A673 (cell line): ENCODE data around the gene CWC15.

Source experiments
- EZH2 ChIP-seq: fragments of 200-600 bp; sonication (generic); IDR thresholded peaks from 2 replicates; pipeline ENCODE4 v1.6.1; 2017; ENCODE audit warnings: borderline replicate concordance, low read depth, mild to moderate bottlenecking, mixed read lengths, antibody characterized with exemption, low read length; ENCODE audit not compliant: poor library complexity, severe bottlenecking
- TF ChIP-seq, protein P1 (sequence below): fragments of 300-800, 200-600 bp; sonication (generic); conservative IDR thresholded peaks from 2 replicates; pipeline ENCODE4 v1.5.1; 2017; ENCODE audit warnings: low read depth, mild to moderate bottlenecking, antibody characterized with exemption, low read length, moderate library complexity, mixed read lengths

DNA sequence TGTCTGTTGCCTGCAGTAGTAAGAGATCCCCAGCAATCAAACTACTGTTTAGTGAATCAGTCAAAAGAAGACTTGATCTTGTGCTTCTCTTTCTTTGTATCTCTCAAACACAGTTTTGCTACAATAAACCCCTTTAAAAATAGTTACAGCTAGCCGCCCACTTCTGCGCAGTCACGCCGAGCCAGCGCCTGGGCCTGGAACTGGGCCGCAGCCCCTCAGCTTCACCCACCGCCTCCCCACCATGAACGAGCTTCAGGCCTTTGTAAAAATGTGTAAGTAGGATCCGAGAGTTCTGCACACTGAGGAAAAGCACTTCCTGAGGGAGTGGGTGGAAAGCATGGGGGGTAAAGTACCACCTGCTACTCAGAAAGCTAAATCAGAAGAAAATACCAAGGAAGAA is 60.5 kb downstream of the CWC15 start:
- TF ChIP-seq, protein P1, sequence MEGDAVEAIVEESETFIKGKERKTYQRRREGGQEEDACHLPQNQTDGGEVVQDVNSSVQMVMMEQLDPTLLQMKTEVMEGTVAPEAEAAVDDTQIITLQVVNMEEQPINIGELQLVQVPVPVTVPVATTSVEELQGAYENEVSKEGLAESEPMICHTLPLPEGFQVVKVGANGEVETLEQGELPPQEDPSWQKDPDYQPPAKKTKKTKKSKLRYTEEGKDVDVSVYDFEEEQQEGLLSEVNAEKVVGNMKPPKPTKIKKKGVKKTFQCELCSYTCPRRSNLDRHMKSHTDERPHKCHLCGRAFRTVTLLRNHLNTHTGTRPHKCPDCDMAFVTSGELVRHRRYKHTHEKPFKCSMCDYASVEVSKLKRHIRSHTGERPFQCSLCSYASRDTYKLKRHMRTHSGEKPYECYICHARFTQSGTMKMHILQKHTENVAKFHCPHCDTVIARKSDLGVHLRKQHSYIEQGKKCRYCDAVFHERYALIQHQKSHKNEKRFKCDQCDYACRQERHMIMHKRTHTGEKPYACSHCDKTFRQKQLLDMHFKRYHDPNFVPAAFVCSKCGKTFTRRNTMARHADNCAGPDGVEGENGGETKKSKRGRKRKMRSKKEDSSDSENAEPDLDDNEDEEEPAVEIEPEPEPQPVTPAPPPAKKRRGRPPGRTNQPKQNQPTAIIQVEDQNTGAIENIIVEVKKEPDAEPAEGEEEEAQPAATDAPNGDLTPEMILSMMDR, result no peak
- TF ChIP-seq EZH2, result no peak
